ENCODE data around the gene RABEP2.
"Not testable (repeated sequence)": the region's sequence is repeated elsewhere in the genome, so short reads cannot be mapped to it uniquely, and the experiment has no call there.

The RABEP2 gene, protein sequence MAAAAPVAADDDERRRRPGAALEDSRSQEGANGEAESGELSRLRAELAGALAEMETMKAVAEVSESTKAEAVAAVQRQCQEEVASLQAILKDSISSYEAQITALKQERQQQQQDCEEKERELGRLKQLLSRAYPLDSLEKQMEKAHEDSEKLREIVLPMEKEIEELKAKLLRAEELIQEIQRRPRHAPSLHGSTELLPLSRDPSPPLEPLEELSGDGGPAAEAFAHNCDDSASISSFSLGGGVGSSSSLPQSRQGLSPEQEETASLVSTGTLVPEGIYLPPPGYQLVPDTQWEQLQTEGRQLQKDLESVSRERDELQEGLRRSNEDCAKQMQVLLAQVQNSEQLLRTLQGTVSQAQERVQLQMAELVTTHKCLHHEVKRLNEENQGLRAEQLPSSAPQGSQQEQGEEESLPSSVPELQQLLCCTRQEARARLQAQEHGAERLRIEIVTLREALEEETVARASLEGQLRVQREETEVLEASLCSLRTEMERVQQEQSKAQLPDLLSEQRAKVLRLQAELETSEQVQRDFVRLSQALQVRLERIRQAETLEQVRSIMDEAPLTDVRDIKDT

DNA sequence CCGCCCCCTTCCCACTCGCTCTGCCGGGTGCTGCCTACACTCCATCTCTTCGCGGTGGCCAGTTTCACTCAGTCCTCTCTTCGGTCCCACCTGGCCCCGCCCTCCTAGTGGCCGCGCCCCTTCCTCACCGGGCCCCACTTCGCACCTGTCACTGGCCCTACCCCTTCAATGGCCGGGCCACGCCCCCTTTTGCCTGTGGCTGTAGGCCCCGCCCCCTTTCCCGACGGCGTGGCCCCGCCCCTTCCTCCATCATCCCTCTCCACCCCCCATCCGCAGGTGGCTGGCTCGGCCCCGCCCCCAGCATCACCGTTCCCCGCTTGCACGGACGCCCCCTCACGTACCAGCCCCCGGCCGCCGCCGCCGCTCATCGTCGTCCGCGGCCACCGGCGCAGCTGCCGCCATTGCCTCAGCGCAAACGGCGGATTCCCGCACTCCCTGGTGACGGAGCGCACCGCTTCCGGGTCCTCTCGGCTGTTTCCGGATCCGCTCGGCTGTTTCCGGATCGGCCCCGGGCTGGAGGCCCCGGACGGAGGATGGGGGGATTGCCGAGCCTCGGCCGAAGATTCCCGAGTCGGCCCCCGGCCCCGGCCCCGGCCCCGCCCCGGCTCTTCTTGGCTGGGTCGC, at the start of gene RABEP2:
Gene RABEP2 (minus strand): TSS at position 477 of the 624 bp plus-strand sequence. CDS start 75 bp downstream, at position 402.
- DNase-seq (ENCODE audit: low read depth): peak; percentile 71

DNA sequence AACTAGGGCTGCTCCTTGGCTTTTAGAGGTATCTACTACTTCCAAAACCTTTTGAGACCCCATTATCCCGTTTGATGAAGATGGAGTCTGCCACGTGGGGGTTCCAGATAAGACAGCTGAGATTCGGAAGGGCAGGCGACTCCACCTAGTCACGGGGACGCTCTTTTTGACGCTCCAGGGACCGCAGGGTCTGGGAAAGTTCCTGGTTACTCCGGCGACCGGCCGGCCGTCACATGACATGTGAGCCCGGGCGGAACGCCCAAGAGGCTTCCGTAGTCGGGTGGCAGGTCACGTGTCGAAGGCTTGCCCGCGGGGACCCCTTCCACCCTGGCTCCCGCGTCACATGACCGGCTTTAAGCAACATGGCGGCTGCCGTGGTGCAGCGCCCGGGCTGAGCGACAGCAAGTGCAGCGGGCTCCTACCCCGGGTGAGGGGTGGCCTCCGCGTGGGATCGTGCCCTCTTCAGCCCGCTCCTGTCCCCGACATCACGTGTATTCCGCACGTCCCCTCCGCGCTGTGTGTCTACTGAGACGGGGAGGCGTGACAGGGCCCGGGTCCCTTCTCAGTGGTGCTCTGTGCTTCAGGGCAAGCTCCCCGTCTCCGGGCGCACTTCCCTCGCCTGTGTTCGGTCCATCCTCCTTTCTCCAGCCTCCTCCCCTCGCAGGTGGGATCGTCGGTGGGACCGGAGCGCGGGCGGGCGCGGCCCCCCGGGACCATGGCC, 49.6 kb upstream of the RABEP2 start, which contains the start of gene SPNS1:
Gene SPNS1 (plus strand): TSS at position 342 of the 721 bp plus-strand sequence. CDS start 374 bp downstream, at position 716.
- DNase-seq (ENCODE audit: low read depth): peak; percentile 94

DNA sequence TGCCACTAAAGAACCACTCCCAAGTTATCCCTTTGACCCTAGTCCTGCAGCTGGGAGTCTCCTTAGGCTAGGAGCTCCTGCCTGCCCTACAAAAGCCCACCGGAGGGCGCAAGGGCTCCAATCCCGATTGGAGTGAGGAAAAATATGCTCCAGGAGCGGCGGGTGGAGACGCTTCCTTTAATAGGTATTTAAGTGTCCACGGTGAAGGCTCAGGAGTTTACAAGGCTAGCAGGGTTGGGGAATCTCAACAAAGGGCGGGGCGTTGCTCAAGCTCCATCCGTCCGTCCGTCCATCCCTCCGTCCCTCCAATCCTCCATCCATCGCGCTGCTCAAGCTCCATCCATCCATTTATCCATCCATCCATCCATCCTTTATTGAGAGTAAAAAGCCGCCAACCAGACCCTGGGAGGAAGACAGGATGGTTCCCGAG, 49.0 kb upstream of the RABEP2 start:
- DNase-seq (ENCODE audit: low read depth): peak; percentile 66

DNA sequence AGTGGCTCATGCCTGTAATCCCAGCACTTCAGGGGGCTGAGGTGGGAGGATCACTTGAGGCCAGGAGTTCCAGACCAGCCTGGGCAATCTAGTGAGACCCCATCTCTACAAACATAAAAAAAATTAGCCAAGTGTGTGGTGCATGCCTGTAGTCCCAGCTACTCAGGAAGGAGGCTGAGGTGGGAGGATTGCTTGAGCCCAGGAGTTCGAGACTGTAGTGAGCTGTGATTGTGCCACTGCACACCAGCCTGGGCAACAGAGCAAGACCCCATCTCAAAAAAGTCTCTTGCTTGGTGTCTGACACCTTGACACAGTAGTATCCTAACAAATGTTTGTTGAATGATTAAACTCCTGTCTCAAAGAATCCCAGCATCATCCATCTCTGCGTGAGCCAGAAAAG, 44.7 kb upstream of the RABEP2 start:
- not testable (repeated sequence) for DNase-seq (ENCODE audit: low read depth)

DNA sequence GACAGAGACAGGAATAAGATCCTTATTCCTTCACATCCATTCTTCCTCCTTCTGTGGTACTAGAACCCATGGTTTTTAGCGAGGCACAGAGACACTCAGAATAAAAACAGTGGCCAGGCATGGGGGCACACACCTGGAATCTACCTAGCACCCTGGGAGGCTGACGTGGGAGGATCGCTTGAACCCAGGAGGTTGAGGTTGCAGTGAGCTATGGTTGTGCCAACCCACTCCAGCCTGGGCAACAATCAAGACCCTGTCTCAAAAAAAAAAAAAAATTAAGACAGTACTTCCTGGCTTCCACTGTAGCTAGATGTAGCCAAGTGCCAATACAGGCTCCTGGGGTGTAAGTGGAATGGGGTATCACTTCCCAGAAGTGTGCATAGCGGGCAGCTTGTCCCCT, 42.1 kb upstream of the RABEP2 start:
- no peak for DNase-seq (ENCODE audit: low read depth)

DNA sequence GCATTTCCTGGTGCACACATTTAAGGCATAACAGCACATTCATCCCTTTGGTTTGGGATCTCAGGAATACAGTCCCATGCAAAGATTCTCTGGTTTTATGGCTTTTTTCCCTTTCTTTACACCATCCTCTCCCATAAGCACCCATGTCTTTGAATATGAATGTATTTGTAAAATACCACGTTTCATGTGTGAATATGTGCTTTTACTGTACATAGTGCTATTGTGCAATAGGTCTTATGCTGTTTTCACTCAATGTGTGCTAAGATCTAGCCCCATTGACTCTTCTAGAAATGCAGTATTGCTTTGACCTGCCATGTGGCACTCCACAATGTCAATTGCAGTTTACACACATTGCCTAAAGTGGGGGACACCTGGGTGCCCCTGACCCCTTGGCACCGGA, 39.5 kb upstream of the RABEP2 start:
- no peak for DNase-seq (ENCODE audit: low read depth)

DNA sequence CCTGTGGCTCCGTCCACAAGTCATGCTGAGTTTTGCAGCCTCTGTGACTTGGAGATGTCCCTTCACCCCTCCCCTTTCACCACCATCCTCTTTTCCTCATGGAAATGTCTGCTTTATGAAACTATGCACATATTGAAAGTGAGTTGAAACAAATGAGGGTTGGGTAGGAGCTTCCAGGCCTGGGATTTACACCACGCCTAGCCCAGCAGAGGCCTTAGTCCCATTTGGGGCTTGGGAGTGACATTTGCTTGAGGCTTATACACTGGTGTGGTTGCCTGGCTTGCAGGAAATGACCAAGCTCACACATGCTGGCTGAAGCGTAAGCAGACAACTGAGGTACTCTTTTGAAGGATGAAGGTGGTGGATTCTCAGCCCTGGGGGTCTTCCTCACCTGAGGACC, 39.0 kb upstream of the RABEP2 start:
- DNase-seq (ENCODE audit: low read depth): no peak

DNA sequence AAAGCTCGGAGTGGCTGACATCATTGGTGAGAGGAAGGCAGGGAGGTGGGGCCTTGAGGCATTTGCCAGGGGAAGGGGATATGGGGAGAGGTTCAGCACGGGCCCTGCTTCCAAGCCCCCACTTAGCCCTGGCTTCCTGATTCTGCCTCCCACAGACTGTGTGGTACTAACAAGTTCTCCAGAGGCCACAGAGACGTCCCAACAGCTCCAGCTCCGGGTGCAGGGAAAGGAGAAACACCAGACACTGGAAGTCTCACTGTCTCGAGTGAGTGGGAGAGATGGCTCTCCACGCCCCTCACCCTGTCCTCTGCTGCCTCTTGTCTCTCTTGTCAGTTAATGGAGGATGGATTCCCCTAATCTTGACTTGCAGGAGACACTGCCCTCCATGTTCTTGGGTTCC, 33.8 kb upstream of the RABEP2 start:
- no peak for DNase-seq (ENCODE audit: low read depth)

DNA sequence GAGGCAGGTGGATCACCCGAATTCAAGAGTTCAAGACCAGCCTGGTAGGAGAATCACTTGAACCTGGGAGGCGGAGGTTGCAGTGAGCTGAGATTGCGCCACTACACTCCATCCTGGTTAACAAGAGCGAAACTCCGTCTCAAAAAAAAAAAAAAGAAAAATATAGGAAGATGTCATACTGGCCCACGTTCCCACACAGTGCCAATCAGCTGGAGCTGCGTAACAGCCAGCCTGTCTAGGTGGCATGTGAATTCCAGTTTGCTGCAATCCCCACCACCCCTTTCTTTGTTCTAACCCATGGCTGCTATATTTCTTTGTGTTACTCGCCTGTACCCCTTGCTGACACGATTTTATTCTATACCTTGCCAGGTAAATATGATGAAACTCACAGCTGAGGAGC, 33.2 kb upstream of the RABEP2 start:
- DNase-seq (ENCODE audit: low read depth): no peak

DNA sequence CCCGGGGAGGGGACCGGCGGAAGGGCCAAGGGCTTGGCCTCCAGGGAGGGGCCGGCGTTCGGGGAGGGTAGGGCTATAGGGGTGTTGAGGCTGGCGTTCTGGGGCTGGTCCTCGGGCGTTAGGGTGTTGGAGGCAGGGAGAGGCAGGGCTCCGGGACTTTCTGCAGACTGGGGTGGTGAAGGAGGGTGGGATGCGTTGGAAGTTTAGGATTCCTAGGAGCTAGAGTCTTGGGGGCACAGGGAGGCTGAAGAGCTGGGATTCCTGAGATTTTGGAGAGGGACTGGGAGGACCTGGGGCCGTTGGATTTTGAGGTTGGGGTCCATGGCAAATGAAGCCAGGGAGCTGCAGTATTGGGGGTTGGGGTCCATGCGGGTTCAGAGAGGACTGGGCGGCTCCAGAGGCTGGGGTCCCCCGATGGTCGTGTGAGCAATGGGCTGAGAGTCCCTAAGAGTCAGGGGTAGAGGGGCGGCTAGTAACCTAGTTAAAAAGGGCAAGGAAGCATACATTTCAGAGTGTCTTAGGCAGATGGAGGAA, 26.4 kb upstream of the RABEP2 start:
- DNase-seq (ENCODE audit: low read depth): no peak

DNA sequence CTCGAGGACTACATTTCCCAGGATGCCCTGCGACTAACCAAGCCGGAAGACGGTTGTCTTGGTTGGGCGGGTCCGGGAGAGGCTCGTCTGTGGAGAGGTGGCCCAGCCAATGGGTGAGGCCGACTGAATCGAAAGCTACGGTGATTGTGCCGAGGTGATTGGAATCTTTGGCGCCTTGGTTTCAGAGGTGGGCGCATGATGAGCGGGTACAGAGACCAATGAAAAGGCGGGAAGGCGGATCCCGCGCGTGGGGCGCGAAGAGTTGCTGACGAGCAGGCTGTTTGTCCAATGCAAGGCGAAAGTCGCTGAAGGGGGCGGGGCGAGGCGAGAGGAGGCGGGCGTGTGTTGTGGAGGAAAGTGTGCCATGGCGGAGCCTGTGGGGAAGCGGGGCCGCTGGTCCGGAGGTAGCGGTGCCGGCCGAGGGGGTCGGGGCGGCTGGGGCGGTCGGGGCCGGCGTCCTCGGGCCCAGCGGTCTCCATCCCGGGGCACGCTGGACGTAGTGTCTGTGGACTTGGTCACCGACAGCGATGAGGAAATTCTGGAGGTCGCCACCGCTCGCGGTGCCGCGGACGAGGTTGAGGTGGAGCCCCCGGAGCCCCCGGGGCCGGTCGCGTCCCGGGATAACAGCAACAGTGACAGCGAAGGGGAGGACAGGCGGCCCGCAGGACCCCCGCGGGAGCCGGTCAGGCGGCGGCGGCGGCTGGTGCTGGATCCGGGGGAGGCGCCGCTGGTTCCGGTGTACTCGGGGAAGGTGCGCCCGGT, 25.8 kb upstream of the RABEP2 start, which contains the start of gene NFATC2IP:
Gene NFATC2IP (plus strand): TSS at position 290 of the 762 bp plus-strand sequence. CDS start 75 bp downstream, at position 365.
- peak; percentile 100 for DNase-seq (ENCODE audit: low read depth)

DNA sequence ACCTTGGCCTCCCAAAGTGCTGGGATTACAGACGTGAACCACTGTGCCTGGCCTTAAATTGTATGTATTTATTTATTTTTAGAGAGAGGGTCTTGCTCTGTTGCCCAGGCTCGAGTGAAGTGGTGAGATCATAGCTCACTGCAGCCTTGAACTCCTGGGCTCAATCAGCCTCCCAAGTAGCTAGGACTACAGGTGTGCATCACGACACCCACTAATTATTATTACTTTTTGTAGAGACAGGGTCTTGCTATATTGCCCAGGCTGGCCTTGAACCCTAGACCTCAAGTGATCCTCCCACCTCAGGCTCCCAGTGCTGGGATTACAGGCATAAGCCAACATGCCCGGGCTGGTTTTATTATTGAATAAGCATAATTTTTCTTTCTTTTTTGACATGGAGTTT, 21.6 kb upstream of the RABEP2 start:
- DNase-seq (ENCODE audit: low read depth): no peak

DNA sequence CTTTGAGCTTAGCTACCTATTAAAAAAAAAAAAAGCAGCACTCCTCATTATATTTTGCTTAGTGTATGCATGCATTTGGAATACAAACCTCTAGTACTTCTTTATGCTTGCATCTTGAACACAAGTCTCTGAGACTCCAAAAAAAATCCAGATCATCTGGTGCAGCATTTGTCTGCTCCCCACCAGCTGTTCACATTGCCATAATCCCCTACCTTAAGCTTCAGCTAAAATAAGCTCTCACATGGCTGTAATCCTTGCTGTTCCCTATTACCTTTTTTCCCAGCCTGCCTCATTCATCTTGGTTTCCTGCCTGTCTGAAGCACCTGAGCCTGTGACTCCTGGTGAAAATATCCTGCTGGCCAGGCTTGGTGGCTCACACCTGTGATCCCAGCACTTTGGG, 18.2 kb upstream of the RABEP2 start:
- DNase-seq (ENCODE audit: low read depth): no peak

DNA sequence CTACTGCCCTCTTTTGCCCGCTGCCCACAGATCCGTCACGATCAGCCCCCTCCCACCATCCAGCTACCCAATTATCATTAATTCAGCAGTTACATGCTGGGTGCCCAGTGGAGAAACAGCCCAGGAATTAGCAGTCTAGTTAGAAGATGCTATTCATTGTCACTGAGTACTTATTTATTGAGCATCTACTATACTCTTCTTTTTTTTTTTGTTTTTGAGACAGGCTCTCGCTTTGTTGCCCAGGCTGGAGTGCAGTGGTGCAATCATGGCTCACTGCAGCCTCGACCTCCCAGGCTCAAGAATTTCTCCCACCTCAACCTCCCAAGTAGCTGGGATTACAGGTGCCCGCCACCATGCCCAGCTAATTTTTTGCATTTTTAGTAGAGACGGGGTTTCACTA, 14.8 kb upstream of the RABEP2 start:
- not testable (repeated sequence) for DNase-seq (ENCODE audit: low read depth)

DNA sequence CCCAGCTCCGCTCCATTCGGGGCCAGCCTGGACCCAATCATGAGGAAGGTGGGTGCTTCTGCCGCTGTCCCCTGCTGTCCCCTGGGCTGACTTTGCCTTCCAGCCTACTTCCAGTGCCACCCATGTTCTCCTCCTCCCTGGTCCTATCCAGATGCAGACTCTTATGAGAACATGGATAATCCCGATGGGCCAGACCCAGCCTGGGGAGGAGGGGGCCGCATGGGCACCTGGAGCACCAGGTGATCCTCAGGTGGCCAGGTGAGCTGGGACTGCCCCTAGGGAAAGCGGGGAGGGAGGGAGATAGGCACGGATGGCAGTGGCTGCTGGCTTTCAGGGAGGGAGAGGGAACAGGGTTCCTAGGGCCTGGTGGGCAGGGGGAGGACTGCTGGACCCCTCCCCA, 13.7 kb upstream of the RABEP2 start:
- no peak for DNase-seq (ENCODE audit: low read depth)

DNA sequence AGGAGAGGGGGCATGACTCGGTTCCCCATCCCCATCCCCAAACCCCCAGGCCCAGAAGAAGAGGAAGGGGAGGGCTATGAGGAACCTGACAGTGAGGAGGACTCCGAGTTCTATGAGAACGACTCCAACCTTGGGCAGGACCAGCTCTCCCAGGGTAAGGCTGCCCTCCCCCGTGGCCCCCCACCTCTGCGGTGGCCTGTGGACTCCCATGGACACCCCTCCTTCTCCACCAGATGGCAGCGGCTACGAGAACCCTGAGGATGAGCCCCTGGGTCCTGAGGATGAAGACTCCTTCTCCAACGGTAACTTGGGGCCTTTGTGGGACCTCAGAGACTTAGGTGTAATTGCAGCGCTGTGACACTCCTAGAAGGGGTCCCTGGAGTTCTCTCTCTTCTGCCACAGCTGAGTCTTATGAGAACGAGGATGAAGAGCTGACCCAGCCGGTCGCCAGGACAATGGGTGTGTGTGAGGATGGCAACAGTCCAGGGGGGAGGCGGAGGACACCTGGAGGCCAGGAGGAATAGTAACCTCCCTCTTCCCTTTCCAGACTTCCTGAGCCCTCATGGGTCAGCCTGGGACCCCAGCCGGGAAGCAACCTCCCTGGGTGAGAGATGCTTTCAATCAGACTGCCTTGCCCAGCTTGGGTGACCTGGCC, 12.3 kb upstream of the RABEP2 start:
- no peak for DNase-seq (ENCODE audit: low read depth)

DNA sequence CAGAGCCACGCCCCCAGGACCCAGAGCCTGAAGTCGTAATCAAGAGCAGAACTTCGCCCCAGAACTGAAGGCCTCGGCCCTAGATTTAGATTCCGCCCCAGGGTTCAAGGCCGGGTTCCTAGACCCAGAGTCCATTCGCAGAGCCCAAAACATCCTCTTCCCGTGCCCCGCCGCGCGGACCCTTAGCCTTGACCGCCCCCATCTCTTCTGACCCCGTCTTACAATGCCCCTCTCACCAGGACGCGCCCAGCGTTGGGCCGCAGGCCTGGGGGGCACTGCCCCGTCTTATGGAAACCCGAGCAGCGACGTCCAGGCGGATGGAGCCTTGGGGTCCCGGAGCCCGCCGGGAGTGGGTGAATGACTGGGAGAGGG, 11.7 kb upstream of the RABEP2 start:
- DNase-seq (ENCODE audit: low read depth): no peak

DNA sequence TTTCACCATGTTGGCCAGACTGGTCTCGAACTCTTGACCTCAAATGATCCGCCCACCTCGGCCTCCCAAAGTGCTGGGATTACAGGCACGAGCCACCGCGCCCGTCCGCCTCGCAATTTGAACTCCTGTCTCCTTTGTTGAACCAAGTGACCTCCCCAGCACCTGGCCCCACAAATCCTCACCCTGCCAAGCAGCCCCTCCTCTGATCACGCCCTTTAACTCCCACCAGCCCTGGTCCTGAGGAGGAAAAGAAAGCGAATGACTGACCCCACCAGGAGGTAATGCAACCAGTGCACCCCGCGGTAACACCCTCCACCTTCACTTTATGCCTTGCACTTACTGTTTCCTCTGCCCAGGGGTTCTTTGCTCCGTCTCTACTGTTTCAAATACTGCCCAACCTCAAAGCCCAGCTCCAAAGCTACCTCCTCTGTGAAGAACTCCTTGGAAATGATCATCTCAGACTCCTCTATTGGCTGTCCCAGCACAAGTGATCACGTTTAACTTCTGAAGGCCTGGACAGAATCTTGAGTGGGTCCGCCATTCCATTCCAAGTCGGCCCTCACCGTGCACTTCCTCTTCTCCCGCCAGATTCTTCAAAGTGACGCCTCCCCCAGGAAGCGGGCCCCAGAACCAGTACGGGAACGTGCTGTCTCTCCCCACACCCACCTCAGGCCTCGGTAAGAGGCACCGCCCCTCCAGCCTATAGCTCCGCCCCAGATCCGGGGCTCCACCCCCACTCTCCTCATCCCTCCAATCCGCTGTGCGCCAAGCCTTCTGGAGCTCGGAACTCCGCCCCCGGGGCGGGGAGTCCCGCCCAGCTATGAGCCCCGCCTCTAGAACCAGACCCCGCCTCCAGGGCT, 11.1 kb upstream of the RABEP2 start:
- peak; percentile 55 for DNase-seq (ENCODE audit: low read depth)

DNA sequence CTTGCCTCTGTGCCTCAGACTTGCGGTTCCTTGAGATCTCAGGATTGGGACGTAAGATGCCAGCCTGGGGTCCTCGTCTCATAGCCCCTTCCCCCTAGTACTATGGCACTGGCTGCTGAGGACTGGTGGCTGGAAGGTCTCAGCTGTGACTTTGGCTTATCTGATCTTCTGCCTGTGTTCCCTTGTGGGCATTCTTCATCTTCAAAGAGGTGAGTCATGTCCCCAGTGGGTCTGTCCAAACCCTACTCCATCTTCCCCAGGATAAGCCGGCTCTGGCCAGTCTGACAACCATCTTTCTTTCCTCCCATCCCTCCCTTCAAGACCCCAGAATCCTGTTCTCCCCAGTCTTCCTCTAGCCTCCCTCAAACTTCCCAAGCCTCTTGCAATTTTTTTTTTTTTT, 10.3 kb upstream of the RABEP2 start:
- no peak for DNase-seq (ENCODE audit: low read depth)

DNA sequence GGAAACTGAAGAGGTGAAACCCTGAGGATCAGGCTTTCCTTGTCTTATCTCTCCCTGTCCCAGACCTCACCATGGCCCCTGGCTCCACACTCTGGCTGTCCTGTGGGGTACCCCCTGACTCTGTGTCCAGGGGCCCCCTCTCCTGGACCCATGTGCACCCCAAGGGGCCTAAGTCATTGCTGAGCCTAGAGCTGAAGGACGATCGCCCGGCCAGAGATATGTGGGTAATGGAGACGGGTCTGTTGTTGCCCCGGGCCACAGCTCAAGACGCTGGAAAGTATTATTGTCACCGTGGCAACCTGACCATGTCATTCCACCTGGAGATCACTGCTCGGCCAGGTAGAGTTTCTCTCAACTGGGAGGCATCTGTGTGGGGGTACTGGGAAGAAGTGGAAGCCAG, 8.1 kb upstream of the RABEP2 start:
- no peak for DNase-seq (ENCODE audit: low read depth)

Data from stromal cell of bone marrow (primary cell).